Vagina (tissue), 2 donors: Measurements from ENCODE around the gene NGFR. TPM values are rescaled to one million over a fixed set of nuclear protein-coding genes. Genes with fewer than 3 reads are reported as not detected.
"Not testable (repeated sequence)": the region's sequence is repeated elsewhere in the genome, so short reads cannot be mapped to it uniquely, and the experiment has no call there.

ENCODE experiments used
- DNase-seq, 2 donors: peaks; one replicate each; pipeline ENCODE4 v3.0.0-alpha.2; 2017; ENCODE audit errors: extremely low spot score in 2 of 2
- H3K27ac ChIP-seq: fragments of 200-600 bp; sonication (generic); one replicate; pipeline ENCODE4 v1.5.1; 2019
- H3K27me3 ChIP-seq: fragments of 200-600 bp; sonication (generic); one replicate; pipeline ENCODE4 v1.5.1; 2019
- H3K36me3 ChIP-seq, 2 donors: fragments of 200-600 bp; sonication (generic); one replicate each; pipeline ENCODE4 v1.5.1; 2017 to 2019
- H3K4me1 ChIP-seq: fragments of 200-600 bp; sonication (generic); one replicate; pipeline ENCODE4 v1.5.1; 2019
- H3K4me3 ChIP-seq, 2 donors: fragments of 200-600 bp; sonication (generic); 1 replicate in 1 of 2; 2 replicates in 1 of 2; pipeline ENCODE4 v1.5.1; 2016 to 2019
- H3K9me3 ChIP-seq: fragments of 200-600 bp; sonication (generic); one replicate; pipeline ENCODE4 v1.5.1; 2019
- POLR2A ChIP-seq, 2 donors: fragments of 450-650 bp; IDR thresholded peaks; one replicate each; pipeline ENCODE4 v1.6.1; 2017; ENCODE audit warnings: antibody characterized with exemption in 2 of 2, mild to moderate bottlenecking in 2 of 2, moderate library complexity in 2 of 2
- POLR2AphosphoS5 ChIP-seq, 2 donors: sonication (generic); formaldehyde crosslinking; IDR thresholded peaks; one replicate each; pipeline ENCODE4 v1.9.0; 2017; ENCODE audit warnings: antibody characterized with exemption in 2 of 2, mild to moderate bottlenecking in 2 of 2, low read depth in 1 of 2; ENCODE audit not compliant: insufficient read depth in 1 of 2
- intact Hi-C: fragments of 100-400 bp; cut with DNase I; formaldehyde crosslinking; loops from one replicate; pipeline ENCODE4 v1.15.1; 2023
- total RNA-seq: library from RNA; depleted of rRNA; stranded (reverse); fragments of >200 nt; gene quantifications from one replicate; pipeline ENCODE4 v1.2.3, GENCODE V29; 2016
- TF ChIP-seq, protein P1 (sequence below), 3 experiments: fragments of 450-650 bp in 2 of 3; fragments of 200-600 bp in 1 of 3; sonication (generic) in 1 of 3; IDR thresholded peaks; one replicate each; pipeline ENCODE4 v1.5.1; 2017 to 2019; ENCODE audit warnings: antibody characterized with exemption in 3 of 3, mild to moderate bottlenecking in 2 of 3, moderate library complexity in 2 of 3

The NGFR gene
- total RNA-seq, 1 donor from 2014 or later = 41.7 TPM

DNA sequence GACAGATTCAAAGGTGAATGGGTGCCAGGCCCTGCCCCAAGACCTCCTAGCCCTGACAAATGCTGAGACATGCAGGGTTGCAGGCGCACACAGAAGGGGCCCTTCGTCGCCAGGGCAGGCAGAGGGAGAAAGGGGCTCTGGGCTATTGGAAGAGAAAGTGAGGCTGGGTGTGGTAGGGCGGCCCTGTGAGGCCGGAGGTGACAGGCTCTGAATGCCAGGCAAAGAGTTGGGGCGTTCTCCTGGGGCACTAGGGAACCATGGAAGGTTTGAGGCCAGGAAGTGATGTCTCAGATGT, 54.2 kb downstream of the NGFR start:
- TF ChIP-seq, protein P1, sequence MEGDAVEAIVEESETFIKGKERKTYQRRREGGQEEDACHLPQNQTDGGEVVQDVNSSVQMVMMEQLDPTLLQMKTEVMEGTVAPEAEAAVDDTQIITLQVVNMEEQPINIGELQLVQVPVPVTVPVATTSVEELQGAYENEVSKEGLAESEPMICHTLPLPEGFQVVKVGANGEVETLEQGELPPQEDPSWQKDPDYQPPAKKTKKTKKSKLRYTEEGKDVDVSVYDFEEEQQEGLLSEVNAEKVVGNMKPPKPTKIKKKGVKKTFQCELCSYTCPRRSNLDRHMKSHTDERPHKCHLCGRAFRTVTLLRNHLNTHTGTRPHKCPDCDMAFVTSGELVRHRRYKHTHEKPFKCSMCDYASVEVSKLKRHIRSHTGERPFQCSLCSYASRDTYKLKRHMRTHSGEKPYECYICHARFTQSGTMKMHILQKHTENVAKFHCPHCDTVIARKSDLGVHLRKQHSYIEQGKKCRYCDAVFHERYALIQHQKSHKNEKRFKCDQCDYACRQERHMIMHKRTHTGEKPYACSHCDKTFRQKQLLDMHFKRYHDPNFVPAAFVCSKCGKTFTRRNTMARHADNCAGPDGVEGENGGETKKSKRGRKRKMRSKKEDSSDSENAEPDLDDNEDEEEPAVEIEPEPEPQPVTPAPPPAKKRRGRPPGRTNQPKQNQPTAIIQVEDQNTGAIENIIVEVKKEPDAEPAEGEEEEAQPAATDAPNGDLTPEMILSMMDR (IDR thresholded peaks at IDR 0.05) = no peak
- no peak for TF ChIP-seq POLR2A (IDR thresholded peaks at IDR 0.05)
- no peak for TF ChIP-seq POLR2AphosphoS5 (IDR thresholded peaks at IDR 0.05; ENCODE audit: insufficient read depth in 1 of 2, low read depth in 1 of 2)
- peaks cover 14% of the 10 kb centered on the region for H3K4me1 ChIP-seq
- no peaks in the 10 kb centered on the region for H3K9me3 ChIP-seq
- no peak overlapping the region for H3K27ac ChIP-seq
- H3K36me3 ChIP-seq = no peaks in the 10 kb centered on the region
- no peak overlapping the region for H3K4me3 ChIP-seq
- intact Hi-C loops = loop anchor here (5.0 kb wide), 1 partner anchor 112 kb away; no protein-coding TSS in a partner anchor
- no peak for DNase-seq
- no peaks in the 10 kb centered on the region for H3K27me3 ChIP-seq

DNA sequence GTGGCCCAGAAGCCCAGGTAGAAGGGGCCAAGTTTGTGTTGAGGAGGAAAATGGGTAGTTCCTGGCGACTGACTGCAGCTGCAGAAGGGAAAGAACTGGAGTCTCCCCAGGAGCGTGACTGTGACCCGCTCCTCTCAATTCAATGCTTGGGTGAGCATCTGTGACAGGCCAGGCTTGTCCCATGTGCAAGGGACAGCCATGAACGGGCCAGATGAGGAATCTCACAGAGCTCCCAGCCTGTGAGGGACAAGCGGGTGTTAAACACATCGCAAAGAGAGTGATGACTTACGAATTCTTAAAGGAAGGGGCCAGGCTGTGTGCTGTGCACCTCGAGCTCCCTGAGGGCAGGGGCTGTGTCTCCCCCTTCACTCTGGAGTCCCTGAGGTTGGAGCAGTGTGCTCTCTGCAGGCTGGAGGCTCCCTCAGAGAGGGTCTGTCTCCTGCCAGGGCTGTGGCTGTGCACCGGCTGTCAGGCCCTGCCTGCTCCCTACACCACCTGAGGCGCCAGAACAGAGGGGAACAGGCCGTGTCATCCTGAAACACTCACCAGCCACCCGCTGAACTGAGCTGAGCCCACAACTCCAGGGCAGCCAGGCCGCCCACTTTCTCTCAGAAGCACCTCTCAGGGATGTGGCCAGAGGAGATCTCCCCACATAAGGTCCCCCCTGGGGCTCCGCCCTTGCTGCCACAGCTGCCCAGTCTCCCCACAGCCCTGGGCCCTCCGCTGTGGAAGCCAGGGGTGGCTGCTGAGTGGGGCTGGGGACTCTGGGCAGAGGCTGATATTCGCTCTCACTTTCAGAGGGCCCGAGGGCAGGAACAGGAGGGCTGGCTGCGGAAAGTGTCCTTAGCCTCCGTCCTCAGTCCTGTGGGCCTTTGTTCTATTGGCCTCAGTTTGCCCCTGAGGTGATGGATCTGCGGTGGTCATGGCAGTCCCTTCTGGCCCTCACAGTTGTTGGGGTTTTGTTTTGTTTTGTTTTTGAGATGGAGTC, 54.9 kb downstream of the NGFR start:
- no peaks in the 10 kb centered on the region for H3K9me3 ChIP-seq
- no peaks in the 10 kb centered on the region for H3K27me3 ChIP-seq
- TF ChIP-seq POLR2AphosphoS5 (IDR thresholded peaks at IDR 0.05; ENCODE audit: insufficient read depth in 1 of 2, low read depth in 1 of 2) (no peak), POLR2A (IDR thresholded peaks at IDR 0.05) (no peak)
- TF ChIP-seq, protein P1 (IDR thresholded peaks at IDR 0.05) = no peak
- DNase-seq = peak in 1 of 2 donors; percentile 77
- no peak overlapping the region for H3K4me3 ChIP-seq
- no peaks in the 10 kb centered on the region for H3K36me3 ChIP-seq
- intact Hi-C loops = loop anchor here (5.0 to 10.0 kb wide), 4 partner anchors 113 to 445 kb away; partner anchors contain the start of gene DLX3
- H3K27ac ChIP-seq = no peak overlapping the region
- H3K4me1 ChIP-seq = peaks cover 14% of the 10 kb centered on the region

DNA sequence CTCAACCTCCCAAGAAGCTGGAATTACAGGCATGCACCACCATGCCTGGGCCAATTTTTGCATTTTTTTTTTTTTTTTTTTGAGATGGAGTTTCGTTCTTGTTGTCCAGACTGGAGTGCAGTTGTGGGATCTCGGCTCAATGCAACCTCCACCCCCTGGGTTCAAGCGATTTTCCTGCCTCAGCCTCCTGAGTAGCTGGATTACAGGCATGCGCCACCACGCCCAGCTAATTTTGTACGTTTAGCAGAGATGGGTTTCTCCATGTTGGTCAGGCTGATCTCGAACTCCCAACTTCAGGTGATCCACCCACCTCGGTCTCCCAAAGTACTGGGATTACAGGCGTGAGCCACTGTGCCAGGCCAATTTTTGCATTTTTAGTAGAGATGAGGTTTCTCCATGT, 55.7 kb downstream of the NGFR start:
- peaks cover 15% of the 10 kb centered on the region for H3K4me1 ChIP-seq
- H3K27me3 ChIP-seq, H3K36me3 ChIP-seq, H3K4me3 ChIP-seq, DNase-seq, H3K9me3 ChIP-seq, H3K27ac ChIP-seq: not testable (repeated sequence)
- intact Hi-C loops = loop anchor here (10.0 kb wide), 3 partner anchors 146 to 444 kb away; partner anchors contain the start of gene DLX3

GRCh38 chr17:49551221-49552069, 56.4 kb downstream of the NGFR start:
- intact Hi-C loops = loop anchor here (10.0 kb wide), 3 partner anchors 147 to 443 kb away; partner anchors contain the start of gene DLX3
- no peak overlapping the region for H3K4me3 ChIP-seq
- TF ChIP-seq POLR2A (IDR thresholded peaks at IDR 0.05) (no peak), POLR2AphosphoS5 (IDR thresholded peaks at IDR 0.05; ENCODE audit: insufficient read depth in 1 of 2, low read depth in 1 of 2) (no peak)
- TF ChIP-seq, protein P1 (IDR thresholded peaks at IDR 0.05) = no peak
- H3K36me3 ChIP-seq = no peaks in the 10 kb centered on the region
- no peak overlapping the region for H3K27ac ChIP-seq
- H3K9me3 ChIP-seq = no peaks in the 10 kb centered on the region
- peaks cover 21% of the 10 kb centered on the region for H3K4me1 ChIP-seq
- peak in 1 of 2 donors; percentile 65 for DNase-seq
- no peaks in the 10 kb centered on the region for H3K27me3 ChIP-seq

DNA sequence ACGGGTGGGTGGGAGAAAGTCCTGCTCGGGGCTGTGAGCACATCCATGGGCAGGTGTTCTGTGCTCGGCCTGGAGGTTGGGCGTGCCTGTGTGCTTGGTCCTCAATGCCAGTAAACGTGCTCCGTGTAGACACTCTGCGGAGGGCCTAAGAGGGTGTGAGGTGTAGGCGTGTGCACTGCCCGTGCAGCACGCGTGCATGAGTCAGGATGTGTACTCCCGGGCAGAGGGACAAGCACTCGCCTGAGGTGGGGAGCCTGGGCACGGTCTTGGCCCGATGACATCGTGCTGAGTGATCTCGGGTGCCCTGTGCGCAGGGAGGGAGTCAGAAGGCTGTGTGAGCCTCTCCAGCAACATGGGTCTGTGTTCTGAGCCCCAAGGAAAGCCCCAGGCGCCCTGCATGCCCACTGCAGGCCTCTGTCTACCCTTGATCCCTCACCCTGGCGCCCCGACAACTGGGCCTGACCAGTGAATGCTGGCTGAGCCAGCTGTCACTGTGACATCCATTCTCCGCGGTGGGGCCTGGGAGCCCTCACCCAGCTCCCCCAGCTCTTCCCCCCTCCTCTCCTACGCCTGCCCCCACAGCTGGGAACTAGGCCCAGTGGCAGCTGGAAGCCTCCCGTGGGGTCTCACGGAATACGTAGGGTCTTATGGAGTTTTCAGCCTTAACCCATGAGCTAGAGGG, 57.1 kb downstream of the NGFR start:
- Histone ChIP-seq H3K4me1 (peaks cover 22% of the 10 kb centered on the region), H3K4me3 (no peak overlapping the region), H3K27me3 (no peaks in the 10 kb centered on the region), H3K27ac (no peak overlapping the region), H3K36me3 (no peaks in the 10 kb centered on the region), H3K9me3 (no peaks in the 10 kb centered on the region)
- TF ChIP-seq, protein P1 (IDR thresholded peaks at IDR 0.05) = no peak
- intact Hi-C loops = loop anchor here (10.0 kb wide), 3 partner anchors 147 to 443 kb away; partner anchors contain the start of gene DLX3
- DNase-seq = peak in 1 of 2 donors; percentile 84
